Chondrocyte (in vitro differentiated cells): Measurements from ENCODE around the gene ZFYVE26. TPM values are rescaled to one million over a fixed set of nuclear protein-coding genes. Genes with fewer than 3 reads are reported as not detected.
A peak's percentile ranks its signal among the peaks of the same experiment; 100 is the strongest.

Experiments
- DNase-seq: peaks from one replicate; pipeline ENCODE4 v3.0.0; 2021; ENCODE audit warnings: mixed read lengths, low spot score
- H3K27ac Mint-ChIP-seq: one replicate; pipeline ENCODE4 v1.8.0; 2021; ENCODE audit warnings: mild to moderate bottlenecking, moderate library complexity, mixed read lengths; ENCODE audit not compliant: unreplicated experiment
- H3K27me3 Mint-ChIP-seq: 2 replicates; pipeline ENCODE4 v1.8.0; 2021; ENCODE audit warnings: low read depth, mixed read lengths
- H3K36me3 Mint-ChIP-seq: 2 replicates; pipeline ENCODE4 v1.8.0; 2021; ENCODE audit warnings: low read depth, mixed read lengths
- H3K4me1 Mint-ChIP-seq: 2 replicates; pipeline ENCODE4 v1.8.0; 2021; ENCODE audit warnings: low read depth, mild to moderate bottlenecking, mixed read lengths
- H3K4me3 Mint-ChIP-seq: one replicate; pipeline ENCODE4 v1.8.0; 2021; ENCODE audit warnings: mild to moderate bottlenecking, moderate library complexity, mixed read lengths; ENCODE audit not compliant: unreplicated experiment
- H3K9me3 Mint-ChIP-seq: 2 replicates; pipeline ENCODE4 v1.8.0; 2021; ENCODE audit warnings: low read depth, mixed read lengths
- total RNA-seq: library from RNA; stranded (reverse); gene quantifications from 3 replicates; pipeline ENCODE4 v1.2.1, GENCODE V29; 2021
- TF ChIP-seq, protein P1 (sequence below): fragments of 200-600 bp; sonication (generic); IDR thresholded peaks from 2 replicates; pipeline ENCODE4 v1.5.0; 2021; ENCODE audit warnings: antibody characterized with exemption, mild to moderate bottlenecking, moderate library complexity

The ZFYVE26 gene
- total RNA-seq, 1 donor from 2014 or later, result 26.2 TPM

DNA sequence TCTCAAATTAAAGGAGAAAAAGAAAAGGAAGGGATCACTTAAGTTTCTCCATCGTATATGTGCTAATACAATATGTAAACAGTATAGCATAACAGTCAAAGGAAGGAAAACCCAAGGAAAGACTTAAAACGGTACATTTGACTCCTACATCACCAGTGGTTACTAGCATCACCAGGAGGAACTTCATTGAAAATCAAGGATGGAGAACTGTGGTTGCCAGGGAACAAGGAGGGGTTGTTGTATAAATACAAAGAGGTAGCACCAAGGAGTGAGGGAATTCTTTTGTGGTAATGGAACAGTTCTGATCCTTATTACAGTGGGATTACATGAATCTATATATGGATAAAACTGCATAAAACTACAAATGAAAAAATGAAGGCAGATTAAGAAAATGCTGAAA lies 1.6 kb downstream of the ZFYVE26 start:
- Mint-ChIP-seq H3K4me1 (peaks cover 29% of the 10 kb centered on the region), H3K27ac (peak overlapping the region; percentile 46)
- no peak for DNase-seq

DNA sequence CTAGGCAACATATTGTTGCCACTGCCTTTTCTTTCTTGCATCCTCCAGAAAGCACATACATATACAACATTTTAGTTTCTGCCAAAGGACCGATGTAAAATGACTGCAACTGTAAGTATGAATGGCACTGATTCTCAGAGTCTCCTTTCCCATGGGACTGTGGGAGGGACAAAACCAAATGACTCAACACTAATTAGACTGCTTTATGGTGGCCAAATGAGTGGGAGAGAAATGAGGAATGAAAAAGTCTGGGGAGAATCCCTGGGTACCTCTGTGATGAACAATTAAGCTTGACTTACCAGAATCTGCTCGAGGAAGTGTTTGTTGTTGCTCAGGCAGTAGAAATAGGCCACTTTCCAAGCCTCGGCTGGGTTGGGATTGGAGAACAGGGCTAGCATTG lies 10.1 kb downstream of the ZFYVE26 start:
- TF ChIP-seq, protein P1, sequence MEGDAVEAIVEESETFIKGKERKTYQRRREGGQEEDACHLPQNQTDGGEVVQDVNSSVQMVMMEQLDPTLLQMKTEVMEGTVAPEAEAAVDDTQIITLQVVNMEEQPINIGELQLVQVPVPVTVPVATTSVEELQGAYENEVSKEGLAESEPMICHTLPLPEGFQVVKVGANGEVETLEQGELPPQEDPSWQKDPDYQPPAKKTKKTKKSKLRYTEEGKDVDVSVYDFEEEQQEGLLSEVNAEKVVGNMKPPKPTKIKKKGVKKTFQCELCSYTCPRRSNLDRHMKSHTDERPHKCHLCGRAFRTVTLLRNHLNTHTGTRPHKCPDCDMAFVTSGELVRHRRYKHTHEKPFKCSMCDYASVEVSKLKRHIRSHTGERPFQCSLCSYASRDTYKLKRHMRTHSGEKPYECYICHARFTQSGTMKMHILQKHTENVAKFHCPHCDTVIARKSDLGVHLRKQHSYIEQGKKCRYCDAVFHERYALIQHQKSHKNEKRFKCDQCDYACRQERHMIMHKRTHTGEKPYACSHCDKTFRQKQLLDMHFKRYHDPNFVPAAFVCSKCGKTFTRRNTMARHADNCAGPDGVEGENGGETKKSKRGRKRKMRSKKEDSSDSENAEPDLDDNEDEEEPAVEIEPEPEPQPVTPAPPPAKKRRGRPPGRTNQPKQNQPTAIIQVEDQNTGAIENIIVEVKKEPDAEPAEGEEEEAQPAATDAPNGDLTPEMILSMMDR, result no peak
- H3K4me3 Mint-ChIP-seq, result no peak overlapping the region
- no peak for DNase-seq
- no peaks in the 10 kb centered on the region for H3K27me3 Mint-ChIP-seq
- no peaks in the 10 kb centered on the region for H3K9me3 Mint-ChIP-seq
- no peaks in the 10 kb centered on the region for H3K4me1 Mint-ChIP-seq
- H3K27ac Mint-ChIP-seq, result peak overlapping the region; percentile 49
- H3K36me3 Mint-ChIP-seq, result peaks cover 40% of the 10 kb centered on the region

More for the DNA sequence above, 1.6 kb downstream of the ZFYVE26 start:
- Mint-ChIP-seq H3K36me3 (peaks cover 6% of the 10 kb centered on the region), H3K9me3 (no peaks in the 10 kb centered on the region), H3K4me3 (peak overlapping the region; percentile 84), H3K27me3 (no peaks in the 10 kb centered on the region)
- TF ChIP-seq, protein P1, result no peak

DNA sequence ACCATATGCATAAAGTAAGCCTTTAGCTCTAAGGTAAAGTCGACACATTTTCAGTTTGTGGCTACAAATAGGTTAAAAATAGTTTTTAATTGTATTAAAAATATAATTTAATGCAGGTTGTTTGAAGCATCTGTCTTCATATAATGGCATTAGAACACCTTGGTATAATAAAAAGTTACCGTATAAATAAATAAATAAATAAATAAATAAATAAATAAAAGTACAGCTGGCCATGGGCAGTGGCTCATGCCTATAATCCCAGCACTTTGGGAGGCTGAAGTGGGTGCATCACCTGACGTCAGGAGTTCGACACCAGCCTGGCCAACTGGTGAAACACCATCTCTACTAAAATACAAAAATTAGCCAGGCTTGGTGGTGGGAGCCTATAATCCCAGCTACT lies 15.6 kb downstream of the ZFYVE26 start:
- TF ChIP-seq, protein P1, result no peak
- no peaks in the 10 kb centered on the region for H3K4me1 Mint-ChIP-seq

DNA sequence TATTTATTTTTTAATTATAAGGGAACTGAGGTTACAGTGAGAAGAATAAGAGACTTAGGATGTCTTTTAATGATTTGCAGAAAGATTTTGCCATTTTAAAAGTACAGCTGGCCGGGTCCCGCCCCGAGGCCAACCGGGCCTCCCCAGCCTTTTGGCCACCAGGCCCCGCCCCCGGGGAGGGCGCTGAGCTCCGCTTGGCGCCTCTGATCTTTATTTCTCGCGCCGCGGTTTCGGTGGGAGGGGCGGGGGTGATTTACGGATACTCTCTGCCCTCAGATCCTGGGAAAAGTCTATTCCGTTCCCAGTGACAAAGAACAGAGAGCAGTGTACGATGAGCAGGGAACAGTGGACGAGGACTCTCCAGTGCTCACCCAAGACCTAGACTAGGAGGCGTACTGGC lies 17.7 kb downstream of the ZFYVE26 start:
- DNase-seq, result no peak
- TF ChIP-seq, protein P1, result no peak
- H3K4me3 Mint-ChIP-seq, result no peak overlapping the region
- H3K4me1 Mint-ChIP-seq, result no peaks in the 10 kb centered on the region
- peaks cover 24% of the 10 kb centered on the region for H3K36me3 Mint-ChIP-seq
- H3K27me3 Mint-ChIP-seq, result no peaks in the 10 kb centered on the region
- H3K9me3 Mint-ChIP-seq, result no peaks in the 10 kb centered on the region
- no peak overlapping the region for H3K27ac Mint-ChIP-seq

More for the DNA sequence above, 15.6 kb downstream of the ZFYVE26 start:
- Mint-ChIP-seq H3K9me3 (no peaks in the 10 kb centered on the region), H3K4me3 (no peak overlapping the region), H3K27ac (no peak overlapping the region), H3K27me3 (no peaks in the 10 kb centered on the region), H3K36me3 (peaks cover 32% of the 10 kb centered on the region)
- DNase-seq, result no peak

DNA sequence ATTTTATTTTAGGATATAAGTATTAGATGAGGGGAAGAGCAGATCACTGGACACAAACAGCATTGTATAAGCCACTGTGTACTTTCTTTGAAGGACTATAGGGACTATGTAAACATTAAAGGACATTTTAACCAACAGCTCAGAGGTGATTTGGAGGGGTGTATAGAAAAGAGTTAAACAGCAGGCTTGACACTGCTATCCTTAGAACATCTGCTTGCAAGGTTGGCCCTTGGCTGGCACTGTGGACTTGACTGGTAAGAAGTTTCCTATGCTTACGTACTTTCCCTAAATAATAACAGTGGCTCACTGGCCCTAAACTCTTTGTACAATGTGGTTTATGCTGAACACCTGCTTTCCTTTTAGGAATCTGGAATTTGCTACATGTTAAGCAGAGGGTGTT lies 28.7 kb downstream of the ZFYVE26 start:
- Mint-ChIP-seq H3K27me3 (no peaks in the 10 kb centered on the region), H3K4me1 (no peaks in the 10 kb centered on the region), H3K36me3 (peaks cover 45% of the 10 kb centered on the region), H3K9me3 (no peaks in the 10 kb centered on the region), H3K27ac (no peak overlapping the region), H3K4me3 (no peak overlapping the region)
- DNase-seq, result no peak
- TF ChIP-seq, protein P1, result no peak
